CD4-positive, alpha-beta T cell (primary cell): ENCODE data around the gene SRSF2. TPM values are rescaled to one million over a fixed set of nuclear protein-coding genes. Genes with fewer than 3 reads are reported as not detected.

Experiments used
- ATAC-seq: fragments of 200-7000 bp; cut with Tn5 transposase; one replicate; pipeline ENCODE4 v1.10.0; 2022; ENCODE audit warnings: mild to moderate bottlenecking; ENCODE audit not compliant: poor library complexity
- CTCF ChIA-PET: fragments of 350-600 bp; sonication (Branson Sonifier 250); formaldehyde crosslinking; loops from one replicate; lab custom pipeline; 2021; ENCODE audit warnings: antibody characterized with exemption, inconsistent platforms; lab: Charles Lee
- POLR2A ChIA-PET: fragments of 350-600 bp; sonication (Branson Sonifier 250); formaldehyde crosslinking; loops from one replicate; lab custom pipeline; 2021; ENCODE audit warnings: antibody characterized with exemption, inconsistent platforms; lab: Charles Lee
- DNase-seq, 14 experiments: peaks; one replicate each; pipeline ENCODE4 v3.0.0-alpha.2; 2013 to 2020; ENCODE audit warnings: mixed read lengths in 2 of 14
- H3K27ac ChIP-seq, 2 donors: one replicate each; pipeline versions ENCODE4 v1.5.1 to v1.7.0; 2013; ENCODE audit warnings: low read length in 2 of 2, low read depth in 1 of 2, mild to moderate bottlenecking in 1 of 2
- H3K27me3 ChIP-seq, 2 experiments: 1 replicate in 1 of 2; 2 replicates in 1 of 2; pipeline versions ENCODE4 v1.6.1 to v1.7.0; 2013; ENCODE audit warnings: low read length in 2 of 2, control low read depth in 1 of 2, mild to moderate bottlenecking in 1 of 2, moderate library complexity in 1 of 2; ENCODE audit not compliant: insufficient read depth in 2 of 2, control insufficient read depth in 1 of 2
- H3K36me3 ChIP-seq: one replicate; pipeline ENCODE4 v1.6.1; 2013; ENCODE audit warnings: low read length, control low read depth; ENCODE audit not compliant: insufficient read depth
- H3K4me1 ChIP-seq: one replicate; pipeline ENCODE4 v1.6.1; 2013; ENCODE audit warnings: low read length, control low read depth; ENCODE audit not compliant: insufficient read depth
- H3K4me3 ChIP-seq: one replicate; pipeline ENCODE4 v1.5.1; 2013; ENCODE audit warnings: mild to moderate bottlenecking, low read length, moderate library complexity
- H3K9me3 ChIP-seq, 2 experiments: 1 replicate in 1 of 2; 2 replicates in 1 of 2; pipeline versions ENCODE4 v1.6.1 to v1.7.0; 2013; ENCODE audit warnings: low read length in 2 of 2, mild to moderate bottlenecking in 2 of 2, control low read depth in 1 of 2, moderate library complexity in 1 of 2; ENCODE audit not compliant: control insufficient read depth in 1 of 2, insufficient read depth in 1 of 2
- H3K27ac Mint-ChIP-seq: one replicate; pipeline ENCODE4 v1.8.0; 2020; ENCODE audit warnings: mixed read lengths
- H3K27me3 Mint-ChIP-seq: one replicate; pipeline ENCODE4 v1.8.0; 2021; ENCODE audit warnings: mixed read lengths
- H3K36me3 Mint-ChIP-seq: one replicate; pipeline ENCODE4 v1.8.0; 2021; ENCODE audit warnings: low read depth, mixed read lengths
- H3K4me1 Mint-ChIP-seq: one replicate; pipeline ENCODE4 v1.8.0; 2021; ENCODE audit warnings: low read depth, mixed read lengths
- H3K4me3 Mint-ChIP-seq: one replicate; pipeline ENCODE4 v1.8.0; 2020; ENCODE audit warnings: mild to moderate bottlenecking, mixed read lengths
- H3K9me3 Mint-ChIP-seq: one replicate; pipeline ENCODE4 v1.8.0; 2020; ENCODE audit warnings: mixed read lengths
- CTCF ChIP-seq: fragments of 200-600 bp; IDR thresholded peaks from one replicate; pipeline ENCODE4 v1.8.0; 2022; ENCODE audit warnings: antibody characterized with exemption, mild to moderate bottlenecking
- intact Hi-C, 2 experiments: fragments of 100-400 bp; cut with DNase I in 1 of 2; cut with micrococcal nuclease in 1 of 2; formaldehyde crosslinking; loops; one replicate each; pipeline versions ENCODE4 v1.15.1 to v1.9.0; 2023 to 2025; cut with DNase I, micrococcal nuclease
- total RNA-seq, 174 experiments: library from RNA in 2 of 174; stranded (reverse) in 2 of 174; gene quantifications; one replicate each; pipeline ENCODE4 v1.2.3 and lab custom pipeline; 2021 to 2026

Gene SRSF2
- total RNA-seq, 2 experiments from 2014 or later: 448 to 460 TPM

- H3K4me1 ChIP-seq: peaks cover 22% of the 10 kb centered on the region
- Mint-ChIP-seq H3K27ac (peak overlapping the region; percentile 93), H3K27me3 (no peaks in the 10 kb centered on the region), H3K4me3 (peak overlapping the region; percentile 36), H3K36me3 (peaks cover 67% of the 10 kb centered on the region), H3K9me3 (no peaks in the 10 kb centered on the region), H3K4me1 (peaks cover 23% of the 10 kb centered on the region)
- CTCF ChIA-PET: interaction anchor here (0.6 to 1.3 kb wide), 4 partner anchors 29 to 591 kb away, joined by 3 to 6 read pairs (median 4); partner anchors contain the start of gene MFSD11
- H3K9me3 ChIP-seq: no peaks in the 10 kb centered on the region
- intact Hi-C loops: loop anchor here in 1 of 2 experiments (5.0 kb wide), 1 partner anchor 36 kb away; the partner anchor contains the start of genes MFSD11 and SRSF2
- peak overlapping the region; percentile 30 for H3K4me3 ChIP-seq
- peak in 13 of 14 experiments; percentile 16 to 87 (median 48) for DNase-seq
- TF ChIP-seq CTCF: no peak
- H3K27me3 ChIP-seq: no peaks in the 10 kb centered on the region
- peak; percentile 95 for ATAC-seq
- POLR2A ChIA-PET: interaction anchor here (0.5 to 1.6 kb wide), 6 partner anchors 18 to 47 kb away, joined by 3 to 6 read pairs (median 4); partner anchors contain the start of genes JMJD6, MFSD11 and SRSF2
- H3K27ac ChIP-seq: peak overlapping the region; percentile 37 to 75
- H3K36me3 ChIP-seq: peaks cover 44% of the 10 kb centered on the region
Observed at GRCh38 chr17:76772842-76773525, 35.9 kb upstream of the SRSF2 start.

GRCh38 chr17:76758570-76758969 lies 21.4 kb upstream of the SRSF2 start:
- Histone ChIP-seq H3K4me1 (peaks cover 14% of the 10 kb centered on the region), H3K36me3 (peaks cover 6% of the 10 kb centered on the region), H3K9me3 (no peaks in the 10 kb centered on the region), H3K4me3 (no peak overlapping the region), H3K27me3 (no peaks in the 10 kb centered on the region), H3K27ac (no peak overlapping the region)
- no peak for DNase-seq
- no peaks in the 10 kb centered on the region for H3K9me3 Mint-ChIP-seq
- peaks cover 18% of the 10 kb centered on the region for H3K36me3 Mint-ChIP-seq
- ChIA-PET POLR2A (interaction anchor here (1.5 kb wide), 1 partner anchor 31 kb away, joined by 6 read pairs; no protein-coding TSS in a partner anchor), CTCF (interaction anchor here (0.7 to 1.3 kb wide), 2 partner anchors 20 to 21 kb away, joined by 3 read pairs; no protein-coding TSS in a partner anchor)
- H3K27ac Mint-ChIP-seq: no peak overlapping the region
- no peak for TF ChIP-seq CTCF
- intact Hi-C loops: no loop called here
- H3K4me1 Mint-ChIP-seq: peaks cover 7% of the 10 kb centered on the region
- ATAC-seq: no peak
- H3K27me3 Mint-ChIP-seq: no peaks in the 10 kb centered on the region
- H3K4me3 Mint-ChIP-seq: no peak overlapping the region

- Mint-ChIP-seq H3K4me1 (peaks cover 18% of the 10 kb centered on the region), H3K9me3 (no peaks in the 10 kb centered on the region), H3K4me3 (no peak overlapping the region), H3K36me3 (peaks cover 27% of the 10 kb centered on the region), H3K27me3 (no peaks in the 10 kb centered on the region), H3K27ac (no peak overlapping the region)
- Histone ChIP-seq H3K27me3 (no peaks in the 10 kb centered on the region), H3K27ac (no peak overlapping the region), H3K4me1 (peaks cover 24% of the 10 kb centered on the region), H3K9me3 (no peaks in the 10 kb centered on the region), H3K4me3 (no peak overlapping the region), H3K36me3 (peaks cover 6% of the 10 kb centered on the region)
- ChIA-PET CTCF (no interaction called here), POLR2A (no interaction called here)
- DNase-seq (no peak), ATAC-seq (no peak)
- intact Hi-C loops: no loop called here
- TF ChIP-seq CTCF: no peak
Observed at GRCh38 chr17:76757256-76757655, 20.1 kb upstream of the SRSF2 start.
